SK-N-SH (cell line): Measurements from ENCODE around the gene EPHA3. TPM values are rescaled to one million over a fixed set of nuclear protein-coding genes. Genes with fewer than 3 reads are reported as not detected.

Source experiments
- CTCF ChIA-PET: fragments of 300-600, 350-600 bp; formaldehyde crosslinking; extraction: SDS; loops from one replicate; lab custom pipeline; 2021; lab: Yijun Ruan, JAX
- POLR2A ChIA-PET: fragments of 350-600 bp; sonication (Branson Sonifier 250); formaldehyde crosslinking; extraction: SDS; loops from one replicate; lab custom pipeline; 2020; ENCODE audit warnings: antibody characterized with exemption, inconsistent platforms; lab: Yijun Ruan, JAX
- DNase-seq: peaks from one replicate; pipeline ENCODE4 v3.0.0; 2012
- H2AFZ ChIP-seq: fragments of 200-600 bp; sonication (generic); 2 replicates; pipeline ENCODE4 v1.8.1; 2016; ENCODE audit warnings: antibody characterized with exemption, mild to moderate bottlenecking, low read depth
- H3F3A ChIP-seq: fragments of 200-600 bp; sonication (generic); replicated peaks from 2 replicates; pipeline ENCODE3; 2016; ENCODE audit warnings: antibody characterized with exemption, mild to moderate bottlenecking; ENCODE audit not compliant: insufficient read depth
- H3K27ac ChIP-seq, 2 experiments: fragments of 200-500 bp in 1 of 2; fragments of 200-600 bp in 1 of 2; sonication (Bioruptor generic) in 1 of 2; sonication (generic), shearing (Covaris generic) in 1 of 2; 2 replicates each; pipeline versions ENCODE4 v1.5.1 to v1.6.1; 2014 to 2016; ENCODE audit warnings: low read depth in 2 of 2, inconsistent platforms in 1 of 2, low read length in 1 of 2, mild to moderate bottlenecking in 1 of 2, mixed read lengths in 1 of 2
- H3K27me3 ChIP-seq: fragments of 200-600 bp; sonication (generic), shearing (Covaris generic); 2 replicates; pipeline ENCODE4 v1.6.1; 2016; ENCODE audit warnings: mixed run types; ENCODE audit not compliant: insufficient read depth
- H3K36me3 ChIP-seq, 2 experiments: fragments of 200-500 bp in 1 of 2; fragments of 200-600 bp in 1 of 2; sonication (Bioruptor generic) in 1 of 2; sonication (generic) in 1 of 2; replicated peaks in 1 of 2; 2 replicates each; pipeline versions ENCODE3 to v1.5.1; 2014 to 2016; ENCODE audit warnings: low read length in 1 of 2, mild to moderate bottlenecking in 1 of 2; ENCODE audit not compliant: insufficient read depth in 2 of 2, control insufficient read depth in 1 of 2
- H3K4me1 ChIP-seq, 2 experiments: fragments of 200-500 bp in 1 of 2; fragments of 200-600 bp in 1 of 2; sonication (Bioruptor generic) in 1 of 2; sonication (generic), shearing (Covaris generic) in 1 of 2; 2 replicates each; pipeline versions ENCODE4 v1.5.1 to v1.6.1; 2014 to 2016; ENCODE audit warnings: low read depth in 1 of 2, low read length in 1 of 2, mixed run types in 1 of 2; ENCODE audit not compliant: insufficient read depth in 2 of 2, control insufficient read depth in 1 of 2
- H3K4me2 ChIP-seq: fragments of 200-600 bp; sonication (generic), shearing (Covaris generic); 2 replicates; pipeline ENCODE4 v1.6.1; 2017; ENCODE audit warnings: mixed run types
- H3K4me3 ChIP-seq, 2 experiments: fragments of 200-500 bp in 1 of 2; fragments of 200-600 bp in 1 of 2; sonication (Bioruptor generic) in 1 of 2; sonication (generic), shearing (Covaris generic) in 1 of 2; 2 replicates each; pipeline versions ENCODE4 v1.5.1 to v1.8.1; 2014 to 2016; ENCODE audit warnings: low read depth in 2 of 2, inconsistent platforms in 1 of 2, low read length in 1 of 2, mild to moderate bottlenecking in 1 of 2, mixed read lengths in 1 of 2, moderate library complexity in 1 of 2
- H3K79me2 ChIP-seq: fragments of 200-600 bp; sonication (generic); 2 replicates; pipeline ENCODE4 v1.8.1; 2017; ENCODE audit warnings: mild to moderate bottlenecking; ENCODE audit not compliant: insufficient read depth
- H3K9ac ChIP-seq: fragments of 200-600 bp; sonication (generic); 2 replicates; pipeline ENCODE4 v1.6.1; 2017; ENCODE audit warnings: mixed run types
- H3K9me2 ChIP-seq: fragments of 200-600 bp; sonication (generic); 2 replicates; pipeline ENCODE4 v1.6.1; 2017; ENCODE audit warnings: mixed run types
- H3K9me3 ChIP-seq: fragments of 200-600 bp; sonication (generic); 2 replicates; pipeline ENCODE4 v1.6.1; 2017; ENCODE audit warnings: mixed run types, mild to moderate bottlenecking, moderate library complexity
- H4K20me1 ChIP-seq: fragments of 200-600 bp; sonication (generic); 2 replicates; pipeline ENCODE4 v1.6.1; 2017; ENCODE audit warnings: mild to moderate bottlenecking, mixed run types; ENCODE audit not compliant: insufficient read depth
- CHD2 ChIP-seq: fragments of 150-350 bp; IDR thresholded peaks from 2 replicates; pipeline ENCODE4 v1.6.1; 2018; ENCODE audit warnings: low read length; ENCODE audit not compliant: partially characterized antibody
- CTCF ChIP-seq: fragments of 200-600 bp; sonication (generic); IDR thresholded peaks from 2 replicates; pipeline ENCODE4 v1.6.1; 2017; ENCODE audit warnings: antibody characterized with exemption, mild to moderate bottlenecking, moderate library complexity
- EP300 ChIP-seq, 2 experiments: IDR thresholded peaks; 2 replicates each; pipeline versions ENCODE4 v1.4.0 to v1.6.1; 2012; ENCODE audit warnings: borderline replicate concordance in 1 of 2, low read depth in 1 of 2, low read length in 1 of 2
- EZH2phosphoT487 ChIP-seq: fragments of 200-600 bp; sonication (generic); IDR thresholded peaks from 2 replicates; pipeline ENCODE4 v1.6.1; 2017; ENCODE audit warnings: low read depth, mixed run types, mild to moderate bottlenecking, antibody characterized with exemption, moderate library complexity, borderline replicate concordance
- GATA2 ChIP-seq: sonication (generic); formaldehyde crosslinking; IDR thresholded peaks from 2 replicates; pipeline ENCODE4 v1.5.0; 2020; ENCODE audit warnings: mild to moderate bottlenecking, missing genetic modification reagents
- IRF3 ChIP-seq: fragments of 150-350 bp; IDR thresholded peaks from 2 replicates; pipeline ENCODE4 v1.6.1; 2016; ENCODE audit warnings: mild to moderate bottlenecking, low read depth, low read length
- JUND ChIP-seq: IDR thresholded peaks from 2 replicates; pipeline ENCODE4 v1.4.0; 2012
- MEF2A ChIP-seq: IDR thresholded peaks from 2 replicates; pipeline ENCODE4 v1.4.0; 2012; ENCODE audit warnings: low read depth, borderline replicate concordance
- NRF1 ChIP-seq: IDR thresholded peaks from 2 replicates; pipeline ENCODE4 v1.6.1; 2012; ENCODE audit warnings: low read depth, mild to moderate bottlenecking, low read length
- PBX3 ChIP-seq: IDR thresholded peaks from 2 replicates; pipeline ENCODE4; 2012
- RAD21 ChIP-seq: IDR thresholded peaks from 2 replicates; pipeline ENCODE4 v1.6.1; 2012; ENCODE audit warnings: mild to moderate bottlenecking, low read length
- RXRA ChIP-seq: IDR thresholded peaks from 2 replicates; pipeline ENCODE4 v1.4.0; 2012; ENCODE audit warnings: low read depth, mild to moderate bottlenecking, borderline replicate concordance
- SIN3A ChIP-seq: IDR thresholded peaks from 2 replicates; pipeline ENCODE4 v1.6.1; 2012; ENCODE audit warnings: low read depth, mild to moderate bottlenecking, low read length, moderate library complexity, borderline replicate concordance
- TEAD4 ChIP-seq: IDR thresholded peaks from 2 replicates; pipeline ENCODE4 v1.4.0; 2012; ENCODE audit warnings: mild to moderate bottlenecking, borderline replicate concordance; ENCODE audit not compliant: insufficient read depth
- YY1 ChIP-seq: IDR thresholded peaks from 2 replicates; pipeline ENCODE4 v1.4.0; 2012; ENCODE audit warnings: low read depth, mild to moderate bottlenecking
- WGBS: methylation state at CpG from one replicate; pipeline ENCODE4 v1.1.6; 2017; ENCODE audit warnings: low lambda C conversion rate; 5-methylcytosine and 5-hydroxymethylcytosine counted together
- polyA plus RNA-seq, 3 experiments: library from polyadenylated mRNA; depleted of rRNA; stranded (reverse); fragments of >200 nt; gene quantifications; 2 replicates each; pipeline ENCODE4 v1.2.3, GENCODE V29; 2012
- TF ChIP-seq, protein P1 (sequence below): IDR thresholded peaks from 2 replicates; pipeline ENCODE4 v1.4.0; 2012; ENCODE audit warnings: low read depth

EPHA3 gene
- polyA plus RNA-seq, 1 of the 3 experiments (the other 2 are of a cell fraction) = not detected

- Histone ChIP-seq H3K9ac (no peak overlapping the region), H3K79me2 (no peaks in the 10 kb centered on the region), H3K4me3 (no peak overlapping the region), H3K27ac (no peak overlapping the region), H2AFZ (no peak overlapping the region), H3K4me2 (no peak overlapping the region), H3K36me3 (no peaks in the 10 kb centered on the region), H3K9me3 (no peaks in the 10 kb centered on the region), H3K27me3 (no peaks in the 10 kb centered on the region), H3K9me2 (no peaks in the 10 kb centered on the region), H3K4me1 (no peaks in the 10 kb centered on the region; a peak in 1 of 4 replicates), H3F3A (no peaks in the 10 kb centered on the region), H4K20me1 (no peaks in the 10 kb centered on the region)
- WGBS = 0% methylated on average over 1 of the region's 1 CpG
- TF ChIP-seq NRF1 = no peak
- no peak for TF ChIP-seq MEF2A
- no peak for TF ChIP-seq RXRA
- no peak for TF ChIP-seq EZH2phosphoT487
- TF ChIP-seq GATA2 (CRISPR knock-in tag) = no peak
- no peak for TF ChIP-seq SIN3A
- TF ChIP-seq IRF3 = no peak
- TF ChIP-seq EP300 (IDR thresholded peaks at IDR 0.05; ENCODE audit: borderline replicate concordance in 1 of 2, low read depth in 1 of 2, low read length in 1 of 2) = no peak
- no peak for TF ChIP-seq CTCF
- TF ChIP-seq TEAD4 = no peak
- no peak for TF ChIP-seq RAD21
- no peak for TF ChIP-seq JUND
- no peak for DNase-seq
- ChIA-PET CTCF (no interaction called here), POLR2A (no interaction called here)
Measured at GRCh38 chr3:89268059-89268458, 160.6 kb downstream of the EPHA3 start.

DNA sequence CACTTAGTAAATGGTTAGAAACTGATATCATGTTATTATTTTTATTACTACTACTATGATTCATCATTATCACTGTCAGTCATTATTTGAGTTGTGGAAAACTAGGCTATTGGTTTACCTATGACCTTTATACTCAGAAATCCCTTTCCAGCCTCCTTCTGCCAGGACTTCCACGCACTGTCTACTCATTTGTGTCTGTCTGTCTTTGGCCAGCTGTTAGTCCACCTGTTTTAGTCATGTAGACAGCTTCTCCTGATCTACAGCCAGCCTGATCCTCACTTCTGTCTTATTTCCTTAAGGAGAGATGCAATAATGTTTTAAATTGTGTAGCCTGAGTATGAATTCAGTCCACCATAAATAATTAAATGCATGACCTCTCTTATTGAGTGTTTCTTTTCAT lies 162.8 kb downstream of the EPHA3 start:
- CTCF ChIA-PET = no interaction called here
- WGBS = 5% methylated on average over 1 of the region's 1 CpG
- DNase-seq = no peak
- Histone ChIP-seq H3K27ac (no peak overlapping the region), H3K9me2 (no peaks in the 10 kb centered on the region), H3K4me3 (no peak overlapping the region), H2AFZ (no peak overlapping the region), H3K4me1 (no peaks in the 10 kb centered on the region; a peak in 1 of 4 replicates), H3F3A (no peaks in the 10 kb centered on the region), H3K9me3 (no peaks in the 10 kb centered on the region), H3K9ac (no peak overlapping the region), H3K36me3 (no peaks in the 10 kb centered on the region), H3K27me3 (no peaks in the 10 kb centered on the region), H3K4me2 (no peak overlapping the region), H3K79me2 (no peaks in the 10 kb centered on the region), H4K20me1 (no peaks in the 10 kb centered on the region)
- POLR2A ChIA-PET = no interaction called here
- no peak for TF ChIP-seq MEF2A
- TF ChIP-seq, protein P1, sequence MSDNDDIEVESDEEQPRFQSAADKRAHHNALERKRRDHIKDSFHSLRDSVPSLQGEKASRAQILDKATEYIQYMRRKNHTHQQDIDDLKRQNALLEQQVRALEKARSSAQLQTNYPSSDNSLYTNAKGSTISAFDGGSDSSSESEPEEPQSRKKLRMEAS = no peak
- TF ChIP-seq PBX3 = no peak
- TF ChIP-seq CHD2 = no peak
- TF ChIP-seq YY1 = no peak
